Thyroid gland (tissue), 4 donors: Measurements from ENCODE around the gene ZNF490. TPM values are rescaled to one million over a fixed set of nuclear protein-coding genes. Genes with fewer than 3 reads are reported as not detected.

Experiments
- DNase-seq, 2 donors: peaks; one replicate each; pipeline ENCODE4 v3.0.0-alpha.2; 2019
- H3K27ac ChIP-seq, 3 donors: fragments of 200-600 bp; sonication (generic); 1 replicate in 2 of 3; 2 replicates in 1 of 3; pipeline ENCODE4 v1.5.1; 2016 to 2019; ENCODE audit warnings: mild to moderate bottlenecking in 1 of 3, moderate library complexity in 1 of 3
- H3K27me3 ChIP-seq: fragments of 200-600 bp; sonication (generic); one replicate; pipeline ENCODE4 v1.5.1; 2019
- H3K36me3 ChIP-seq, 2 donors: fragments of 200-600 bp; sonication (generic); one replicate each; pipeline ENCODE4 v1.5.1; 2016 to 2019
- H3K4me1 ChIP-seq, 2 donors: fragments of 200-600 bp; sonication (generic); one replicate each; pipeline ENCODE4 v1.5.1; 2017 to 2019
- H3K4me3 ChIP-seq, 3 donors: fragments of 200-600 bp; sonication (generic); replicated peaks in 1 of 3; 1 replicate in 2 of 3; 2 replicates in 1 of 3; pipeline ENCODE4 v1.5.1; 2016; ENCODE audit warnings: mild to moderate bottlenecking in 1 of 3
- H3K9me3 ChIP-seq: fragments of 200-600 bp; sonication (generic); one replicate; pipeline ENCODE4 v1.5.1; 2017
- POLR2A ChIP-seq, 2 donors: fragments of 450-650 bp; IDR thresholded peaks; one replicate each; pipeline ENCODE4 v1.6.1; 2017; ENCODE audit warnings: antibody characterized with exemption in 2 of 2, mild to moderate bottlenecking in 2 of 2, moderate library complexity in 1 of 2
- WGBS, 2 donors: methylation state at CpG; one replicate each; pipeline ENCODE4 v1.1.5; 2017; 5-methylcytosine and 5-hydroxymethylcytosine counted together
- intact Hi-C: fragments of 100-400 bp; cut with DNase I; formaldehyde crosslinking; loops from one replicate; pipeline ENCODE4 v1.15.1; 2023
- total RNA-seq, 4 donors: library from RNA; depleted of rRNA; stranded (reverse); fragments of >200 nt; gene quantifications; one replicate each; pipeline ENCODE4 v1.2.3, GENCODE V29; 2016
- TF ChIP-seq, protein P1 (sequence below), 6 experiments: fragments of 200-600 bp in 3 of 6; fragments of 450-650 bp in 3 of 6; sonication (generic) in 3 of 6; IDR thresholded peaks; one replicate each; pipeline ENCODE4 v1.5.1; 2016 to 2019; ENCODE audit warnings: antibody characterized with exemption in 6 of 6, mild to moderate bottlenecking in 2 of 6, inconsistent platforms in 1 of 6, moderate library complexity in 1 of 6

ZNF490 gene
- total RNA-seq, 4 donors from 2014 or later: 11.3 to 28.9 (median 17.5) TPM

DNA sequence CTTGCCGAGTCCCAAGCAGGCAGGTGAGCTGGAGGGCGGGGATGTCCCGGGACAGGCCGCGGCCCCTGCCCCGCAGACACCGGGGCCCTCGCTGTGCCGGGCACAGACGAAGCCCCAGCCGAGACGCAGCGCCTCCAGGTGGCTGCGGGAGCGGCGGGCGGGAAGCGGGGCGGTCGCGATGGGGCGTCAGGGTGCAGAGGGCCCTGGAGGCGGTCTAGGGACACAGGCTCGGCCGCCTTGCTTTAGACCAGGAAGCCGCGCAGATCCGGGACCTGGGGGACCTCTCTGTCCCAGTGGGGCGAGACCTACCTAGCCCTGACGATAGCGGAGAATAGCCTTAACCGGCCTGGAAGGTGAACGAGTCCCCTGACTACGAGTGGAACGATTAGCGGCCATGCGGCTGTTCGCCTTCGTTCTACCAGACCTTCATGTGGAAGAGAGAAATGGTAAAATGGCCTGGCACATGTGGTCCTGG is 55.1 kb downstream of the ZNF490 start:
- H3K9me3 ChIP-seq: no peaks in the 10 kb centered on the region
- WGBS, 2 donors: 40 to 44% methylated on average over 34 to 35 of the region's 39 CpGs
- TF ChIP-seq, protein P1, sequence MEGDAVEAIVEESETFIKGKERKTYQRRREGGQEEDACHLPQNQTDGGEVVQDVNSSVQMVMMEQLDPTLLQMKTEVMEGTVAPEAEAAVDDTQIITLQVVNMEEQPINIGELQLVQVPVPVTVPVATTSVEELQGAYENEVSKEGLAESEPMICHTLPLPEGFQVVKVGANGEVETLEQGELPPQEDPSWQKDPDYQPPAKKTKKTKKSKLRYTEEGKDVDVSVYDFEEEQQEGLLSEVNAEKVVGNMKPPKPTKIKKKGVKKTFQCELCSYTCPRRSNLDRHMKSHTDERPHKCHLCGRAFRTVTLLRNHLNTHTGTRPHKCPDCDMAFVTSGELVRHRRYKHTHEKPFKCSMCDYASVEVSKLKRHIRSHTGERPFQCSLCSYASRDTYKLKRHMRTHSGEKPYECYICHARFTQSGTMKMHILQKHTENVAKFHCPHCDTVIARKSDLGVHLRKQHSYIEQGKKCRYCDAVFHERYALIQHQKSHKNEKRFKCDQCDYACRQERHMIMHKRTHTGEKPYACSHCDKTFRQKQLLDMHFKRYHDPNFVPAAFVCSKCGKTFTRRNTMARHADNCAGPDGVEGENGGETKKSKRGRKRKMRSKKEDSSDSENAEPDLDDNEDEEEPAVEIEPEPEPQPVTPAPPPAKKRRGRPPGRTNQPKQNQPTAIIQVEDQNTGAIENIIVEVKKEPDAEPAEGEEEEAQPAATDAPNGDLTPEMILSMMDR (IDR thresholded peaks at IDR 0.05): peak in 1 of 6 experiments; percentile 21
- no peak for TF ChIP-seq POLR2A (IDR thresholded peaks at IDR 0.05)
- H3K4me1 ChIP-seq: peaks cover under 1 to 6% of the 10 kb centered on the region in 2 donors
- H3K27me3 ChIP-seq: no peaks in the 10 kb centered on the region
- intact Hi-C loops: no loop called here
- H3K36me3 ChIP-seq: no peaks in the 10 kb centered on the region
- no peak overlapping the region for H3K4me3 ChIP-seq
- peak in 1 of 2 donors; percentile 2 for DNase-seq
- H3K27ac ChIP-seq: no peak overlapping the region

DNA sequence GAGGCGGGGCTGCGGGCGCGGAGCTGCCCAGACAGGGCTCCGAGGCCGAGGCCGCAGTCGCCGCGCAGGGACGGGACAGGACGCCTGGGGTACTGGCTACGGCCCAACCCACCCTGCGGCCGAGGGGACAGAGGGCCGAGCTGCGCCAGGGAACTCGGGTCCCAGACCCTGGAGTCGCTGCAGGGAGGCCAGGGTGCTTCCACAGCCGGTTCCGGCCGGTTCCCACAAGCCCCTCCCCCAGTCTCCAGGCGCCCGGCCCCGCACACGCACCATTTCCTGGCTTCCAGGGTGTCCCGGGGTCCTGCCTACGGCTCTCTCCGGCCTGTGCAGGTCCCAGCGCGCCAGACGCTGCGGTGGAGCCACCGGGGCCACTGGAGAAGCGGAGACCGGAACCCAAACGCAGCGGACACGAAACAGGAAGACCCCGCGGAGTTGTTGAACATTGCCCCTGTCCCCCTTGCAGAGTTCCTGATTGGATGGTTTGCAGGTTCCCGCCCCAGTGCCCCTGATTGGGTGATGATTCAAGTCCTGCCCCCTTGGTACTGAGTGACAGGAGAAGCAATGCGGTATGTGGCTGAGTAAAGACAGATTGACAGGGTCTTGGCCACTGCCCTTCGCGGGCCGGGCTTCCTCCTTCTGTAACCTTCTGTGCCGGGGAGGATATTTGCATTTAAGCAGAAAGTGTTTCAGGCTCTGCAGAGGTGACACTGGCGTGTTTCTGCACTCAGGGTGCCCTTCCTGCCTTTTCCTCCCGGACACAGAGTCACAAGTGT is 59.4 kb downstream of the ZNF490 start, which contains the start of gene ZNF564:
ZNF564 (minus strand) TSS at position 423 of the 773 bp plus-strand sequence; CDS start at position 273, 150 bp downstream.
- peak; percentile 97 to 98 for DNase-seq
- H3K27ac ChIP-seq: peak within 1 kb of the TSS; percentile 89 to 97 (median 93)
- intact Hi-C loops: no loop called here
- H3K27me3 ChIP-seq: no peaks in the 10 kb centered on the region
- H3K4me3 ChIP-seq: peak within 1 kb of the TSS; percentile 62 to 84 (median 80)
- H3K4me1 ChIP-seq: peaks cover 12 to 16% of the 10 kb centered on the region in 2 donors
- 1% methylated on average over 16 to 40 of the region's 49 CpGs for WGBS, 2 donors
- H3K9me3 ChIP-seq: no peaks in the 10 kb centered on the region
- peak in 1 of 2 donors; percentile 84 for TF ChIP-seq POLR2A (IDR thresholded peaks at IDR 0.05)
- TF ChIP-seq, protein P1 (IDR thresholded peaks at IDR 0.05): peak in 1 of 6 experiments; percentile 14
- no peaks in the 10 kb centered on the region for H3K36me3 ChIP-seq

DNA sequence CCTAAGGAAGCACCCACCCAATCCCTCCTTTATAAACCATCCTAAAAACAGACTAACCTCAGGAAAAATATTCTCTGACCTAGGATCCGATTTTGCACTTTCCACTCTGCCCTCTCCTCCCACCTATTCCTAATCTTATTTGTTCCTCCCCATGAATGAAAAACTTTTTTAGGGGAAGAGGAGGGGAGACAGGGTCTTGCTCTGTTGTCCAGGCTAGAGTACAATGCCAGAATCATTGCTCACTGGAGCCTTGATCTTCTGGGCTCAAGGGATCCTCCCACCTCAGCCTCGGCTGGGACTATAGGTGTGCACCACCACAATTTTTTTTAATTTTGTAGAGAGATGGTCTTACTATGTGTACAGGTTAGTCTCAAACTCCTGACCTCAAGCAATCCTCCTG is 63.7 kb downstream of the ZNF490 start:
- no peaks in the 10 kb centered on the region for H3K9me3 ChIP-seq
- H3K27me3 ChIP-seq: no peaks in the 10 kb centered on the region
- TF ChIP-seq, protein P1 (IDR thresholded peaks at IDR 0.05): no peak
- no peak for TF ChIP-seq POLR2A (IDR thresholded peaks at IDR 0.05)
- no peak overlapping the region for H3K27ac ChIP-seq
- 72 to 83% methylated on average over 2 of the region's 2 CpGs for WGBS, 2 donors
- intact Hi-C loops: no loop called here
- no peak overlapping the region for H3K4me3 ChIP-seq
- no peaks in the 10 kb centered on the region for H3K36me3 ChIP-seq
- no peak for DNase-seq
- peaks cover 7 to 16% of the 10 kb centered on the region in 2 donors for H3K4me1 ChIP-seq

DNA sequence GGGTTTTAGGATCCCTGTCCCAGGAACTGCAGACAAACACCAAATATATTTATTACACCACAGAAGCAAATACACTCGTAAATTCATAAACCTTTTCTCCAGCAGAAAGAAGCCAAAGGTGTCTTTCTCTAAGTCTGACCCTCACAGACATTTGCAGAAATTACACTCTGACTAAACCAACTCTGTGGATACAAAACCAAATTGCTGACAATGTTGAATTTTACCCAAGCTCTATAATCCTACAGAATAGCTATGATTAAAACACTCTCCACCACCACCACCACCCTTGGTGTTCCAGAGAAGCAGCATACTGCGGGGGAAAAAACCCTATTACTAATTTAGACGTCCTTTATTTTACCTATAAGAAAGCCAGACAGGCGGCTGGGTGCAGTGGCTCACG is 64.5 kb downstream of the ZNF490 start:
- intact Hi-C loops: no loop called here
- no peak for TF ChIP-seq POLR2A (IDR thresholded peaks at IDR 0.05)
- TF ChIP-seq, protein P1 (IDR thresholded peaks at IDR 0.05): no peak
- H3K9me3 ChIP-seq: no peaks in the 10 kb centered on the region
- no peak overlapping the region for H3K27ac ChIP-seq
- H3K4me1 ChIP-seq: peaks cover 7 to 16% of the 10 kb centered on the region in 2 donors
- no peaks in the 10 kb centered on the region for H3K27me3 ChIP-seq
- WGBS, 2 donors: 95 to 97% methylated on average over 5 of the region's 5 CpGs
- H3K4me3 ChIP-seq: no peak overlapping the region
- DNase-seq: no peak
- H3K36me3 ChIP-seq: peaks cover 0 to 3% of the 10 kb centered on the region in 2 donors

DNA sequence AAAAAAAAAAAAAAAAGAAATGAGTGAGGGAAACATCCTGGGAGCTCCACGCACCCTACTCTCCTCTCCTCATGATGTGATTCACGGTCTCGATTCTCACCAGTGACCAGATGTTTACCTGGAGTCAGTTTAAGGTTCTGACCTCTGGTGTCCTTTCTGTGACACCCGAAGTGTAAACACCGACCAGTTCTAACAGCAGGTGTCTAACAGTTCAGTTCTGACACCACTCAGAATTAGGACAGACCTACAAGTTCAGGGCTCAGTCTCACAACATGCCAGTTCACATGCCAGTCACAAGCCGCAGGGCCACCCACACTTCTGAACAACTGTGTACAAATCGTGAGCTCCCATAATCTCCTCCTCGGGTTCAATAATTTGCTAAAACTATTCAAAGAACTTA is 65.3 kb downstream of the ZNF490 start:
- H3K27me3 ChIP-seq: no peaks in the 10 kb centered on the region
- 95 to 96% methylated on average over 8 of the region's 8 CpGs for WGBS, 2 donors
- no peak for DNase-seq
- no peak overlapping the region for H3K4me3 ChIP-seq
- peaks cover under 1 to 4% of the 10 kb centered on the region in 2 donors for H3K36me3 ChIP-seq
- no peaks in the 10 kb centered on the region for H3K9me3 ChIP-seq
- intact Hi-C loops: no loop called here
- TF ChIP-seq, protein P1 (IDR thresholded peaks at IDR 0.05): no peak
- no peak for TF ChIP-seq POLR2A (IDR thresholded peaks at IDR 0.05)
- H3K27ac ChIP-seq: no peak overlapping the region
- H3K4me1 ChIP-seq: peaks cover 7 to 14% of the 10 kb centered on the region in 2 donors
